ENCODE results near the gene CFLAR. TPM values are rescaled to one million over a fixed set of nuclear protein-coding genes. Genes with fewer than 3 reads are reported as not detected.
A peak's percentile ranks its signal among the peaks of the same experiment; 100 is the strongest.
"Not testable (repeated sequence)": the region's sequence is repeated elsewhere in the genome, so short reads cannot be mapped to it uniquely, and the experiment has no call there.

The CFLAR gene
- total RNA-seq, 2 experiments from 2014 or later: 90.4 to 95.0 TPM

DNA sequence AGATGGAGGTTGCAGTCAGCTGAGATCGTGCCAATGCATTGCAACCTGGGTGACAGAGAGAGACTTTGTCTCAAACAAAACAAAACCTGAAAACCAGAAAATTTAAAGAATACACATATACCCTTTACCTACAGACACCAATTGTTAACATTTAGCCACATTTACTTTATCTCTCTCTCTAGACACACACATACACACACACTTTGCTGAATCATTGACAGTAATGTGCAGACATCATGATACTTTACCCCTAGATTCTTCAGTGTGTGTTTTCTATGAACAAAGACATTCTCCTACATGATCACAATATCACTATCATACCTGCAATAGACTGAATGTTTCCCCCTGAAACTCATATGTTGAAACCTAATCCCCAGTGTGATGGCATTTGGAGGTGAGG is 10.2 kb upstream of the CFLAR start:
- no peak for DNase-seq

DNA sequence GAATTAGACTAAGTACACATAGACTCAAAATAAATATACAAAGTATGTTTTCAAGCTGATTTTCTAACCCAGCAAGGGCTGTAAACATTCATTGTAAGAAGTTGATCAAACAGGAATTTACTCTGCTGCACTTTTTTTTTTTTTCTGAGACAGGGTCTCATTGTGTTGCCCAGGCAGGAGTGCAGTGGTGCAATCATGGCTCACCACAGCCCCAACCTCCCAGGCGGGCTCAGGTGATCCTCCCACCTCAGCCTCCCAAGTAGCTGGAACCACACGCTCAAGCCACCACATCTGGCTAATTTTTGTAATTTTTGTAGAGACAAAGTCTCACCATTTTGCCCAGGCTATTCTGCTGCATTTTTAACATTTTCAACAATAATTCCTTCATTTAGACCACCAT is 8.3 kb upstream of the CFLAR start:
- Mint-ChIP-seq H3K9me3 (ENCODE audit: insufficient read depth) (no peaks in the 10 kb centered on the region), H3K4me1 (ENCODE audit: low read depth) (peaks cover 2% of the 10 kb centered on the region), H3K27me3 (ENCODE audit: low read depth) (peaks cover 5% of the 10 kb centered on the region), H3K36me3 (ENCODE audit: low read depth) (no peaks in the 10 kb centered on the region), H3K4me3 (no peak overlapping the region), H3K27ac (no peak overlapping the region)
- CTCF ChIA-PET: interaction anchor here (0.6 to 1.1 kb wide), 3 partner anchors 8 to 206 kb away, joined by 3 read pairs; partner anchors contain the start of gene CFLAR
- no peak for ATAC-seq
- no peak for DNase-seq
- POLR2A ChIA-PET: interaction anchor here (3.8 kb wide), 1 partner anchor 10 kb away, joined by 25 read pairs; the partner anchor contains the start of gene CFLAR

More for the DNA sequence above, 10.2 kb upstream of the CFLAR start:
- H3K36me3 Mint-ChIP-seq (ENCODE audit: low read depth): no peaks in the 10 kb centered on the region
- ChIA-PET POLR2A (interaction anchor here (1.0 kb wide), 1 partner anchor 9 kb away, joined by 3 read pairs; no protein-coding TSS in a partner anchor), CTCF (interaction anchor here (1.0 kb wide), 1 partner anchor 52 kb away, joined by 3 read pairs; no protein-coding TSS in a partner anchor)
- peaks cover 2% of the 10 kb centered on the region for H3K4me1 Mint-ChIP-seq (ENCODE audit: low read depth)
- H3K27ac Mint-ChIP-seq: no peak overlapping the region
- H3K4me3 Mint-ChIP-seq: no peak overlapping the region
- H3K9me3 Mint-ChIP-seq (ENCODE audit: insufficient read depth): no peaks in the 10 kb centered on the region
- peaks cover 5% of the 10 kb centered on the region for H3K27me3 Mint-ChIP-seq (ENCODE audit: low read depth)
- no peak for ATAC-seq

DNA sequence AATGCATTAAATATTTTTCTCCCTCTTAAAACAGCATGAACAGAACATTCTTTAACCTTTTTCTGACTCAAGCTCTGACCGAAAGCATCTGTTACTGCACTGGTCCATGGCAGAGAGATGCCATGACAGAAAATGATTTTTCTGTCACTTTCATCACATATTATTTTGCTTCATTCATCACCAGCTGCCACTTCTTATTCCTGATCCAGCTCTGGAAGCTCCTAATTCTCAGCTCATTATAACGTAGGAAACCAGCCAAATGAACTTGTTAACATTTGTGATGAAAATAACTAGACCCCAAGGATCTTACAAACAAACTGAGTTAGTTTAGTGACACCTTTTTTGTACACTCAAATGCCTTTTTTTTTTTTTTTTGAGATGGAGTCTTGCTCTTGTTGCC is 7.6 kb upstream of the CFLAR start:
- Mint-ChIP-seq H3K27ac (no peak overlapping the region), H3K36me3 (ENCODE audit: low read depth) (no peaks in the 10 kb centered on the region), H3K9me3 (ENCODE audit: insufficient read depth) (no peaks in the 10 kb centered on the region), H3K4me3 (no peak overlapping the region), H3K27me3 (ENCODE audit: low read depth) (peaks cover 5% of the 10 kb centered on the region), H3K4me1 (ENCODE audit: low read depth) (peaks cover 2% of the 10 kb centered on the region)
- ChIA-PET CTCF (interaction anchor here (0.8 kb wide), 1 partner anchor 49 kb away, joined by 3 read pairs; no protein-coding TSS in a partner anchor), POLR2A (interaction anchor here (0.7 to 3.8 kb wide), 2 partner anchors 9 to 365 kb away, joined by 5 to 25 read pairs; partner anchors contain the start of gene CFLAR)
- ATAC-seq: no peak
- DNase-seq: no peak

DNA sequence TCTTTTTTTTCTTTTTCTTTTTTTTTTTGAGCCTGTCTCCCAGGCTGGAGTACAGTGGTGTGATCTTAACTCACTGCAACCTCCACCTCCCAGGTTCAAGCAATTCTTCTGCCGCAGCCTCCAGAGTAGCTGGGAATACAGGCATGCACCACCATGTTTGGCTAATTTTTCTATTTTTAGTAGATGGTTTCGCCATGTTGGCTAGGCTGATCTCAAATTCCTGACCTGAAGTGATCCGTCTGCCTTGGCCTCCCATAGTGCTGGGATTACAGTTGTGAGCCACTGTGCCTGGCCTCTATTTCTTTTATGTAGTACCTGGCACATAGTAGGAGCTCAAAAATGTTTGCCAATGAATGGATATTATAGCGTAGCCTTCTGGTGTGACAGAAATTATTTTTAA is 6.8 kb upstream of the CFLAR start:
- POLR2A ChIA-PET: interaction anchor here (3.8 kb wide), 1 partner anchor 8 kb away, joined by 25 read pairs; the partner anchor contains the start of gene CFLAR
- H3K27ac Mint-ChIP-seq: no peak overlapping the region
- H3K9me3 Mint-ChIP-seq (ENCODE audit: insufficient read depth): no peaks in the 10 kb centered on the region
- H3K4me1 Mint-ChIP-seq (ENCODE audit: low read depth): peaks cover 4% of the 10 kb centered on the region
- ATAC-seq: no peak
- H3K36me3 Mint-ChIP-seq (ENCODE audit: low read depth): no peaks in the 10 kb centered on the region
- no peak overlapping the region for H3K4me3 Mint-ChIP-seq
- CTCF ChIA-PET: no interaction called here
- no peak for DNase-seq
- H3K27me3 Mint-ChIP-seq (ENCODE audit: low read depth): peaks cover 5% of the 10 kb centered on the region

DNA sequence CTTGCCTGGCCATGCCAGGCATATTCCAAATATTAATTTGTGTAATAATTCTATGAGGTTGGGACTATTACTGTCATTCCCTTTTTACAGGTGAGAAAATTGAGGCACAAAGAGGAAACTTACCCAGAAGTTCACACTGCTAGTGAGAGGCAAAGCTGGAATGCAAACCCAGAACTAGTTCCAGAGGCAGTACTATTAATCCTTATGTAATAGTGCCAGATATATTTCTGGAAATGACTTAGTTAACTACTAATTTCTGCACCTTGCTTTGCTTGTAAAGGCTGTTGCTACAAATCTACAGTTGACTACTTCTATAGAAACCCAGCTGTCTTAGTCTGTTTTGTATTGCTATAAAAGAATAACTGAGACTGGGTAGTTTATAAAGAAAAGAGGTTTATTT is 5.3 kb upstream of the CFLAR start:
- ATAC-seq: no peak

DNA sequence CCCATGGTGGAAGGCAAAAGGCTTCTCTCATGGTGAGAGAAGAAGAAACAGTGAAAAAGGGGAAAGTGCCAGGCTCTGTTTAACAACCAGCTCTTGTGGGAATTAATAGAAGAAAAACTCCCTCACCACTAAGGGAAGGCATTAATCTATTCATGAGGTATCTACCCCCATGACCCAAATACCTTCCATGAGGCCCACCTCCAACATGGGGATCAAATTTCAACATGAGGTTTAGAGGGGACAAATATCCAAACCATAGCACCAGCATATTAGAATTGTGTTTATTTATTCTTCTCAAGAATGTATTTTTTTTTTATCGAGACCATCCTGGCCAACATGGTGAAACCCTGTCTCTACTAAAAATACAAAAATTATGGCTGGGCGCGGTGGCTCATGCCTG is 4.9 kb upstream of the CFLAR start:
- Mint-ChIP-seq H3K36me3 (ENCODE audit: low read depth) (peaks cover 10% of the 10 kb centered on the region), H3K9me3 (ENCODE audit: insufficient read depth) (no peaks in the 10 kb centered on the region), H3K4me1 (ENCODE audit: low read depth) (peaks cover 20% of the 10 kb centered on the region), H3K4me3 (no peak overlapping the region), H3K27ac (no peak overlapping the region), H3K27me3 (ENCODE audit: low read depth) (peaks cover 5% of the 10 kb centered on the region)
- ChIA-PET POLR2A (interaction anchor here (0.7 kb wide), 1 partner anchor 246 kb away, joined by 3 read pairs; the partner anchor contains the start of gene CLK1), CTCF (no interaction called here)
- DNase-seq (no peak), ATAC-seq (no peak)

More for the DNA sequence above, 5.3 kb upstream of the CFLAR start:
- Mint-ChIP-seq H3K36me3 (ENCODE audit: low read depth) (peaks cover 8% of the 10 kb centered on the region), H3K4me1 (ENCODE audit: low read depth) (peaks cover 17% of the 10 kb centered on the region), H3K4me3 (no peak overlapping the region), H3K9me3 (ENCODE audit: insufficient read depth) (no peaks in the 10 kb centered on the region), H3K27ac (no peak overlapping the region), H3K27me3 (ENCODE audit: low read depth) (peaks cover 5% of the 10 kb centered on the region)
- no peak for DNase-seq
- ChIA-PET POLR2A (interaction anchor here (0.7 kb wide), 1 partner anchor 246 kb away, joined by 3 read pairs; the partner anchor contains the start of gene CLK1), CTCF (no interaction called here)

DNA sequence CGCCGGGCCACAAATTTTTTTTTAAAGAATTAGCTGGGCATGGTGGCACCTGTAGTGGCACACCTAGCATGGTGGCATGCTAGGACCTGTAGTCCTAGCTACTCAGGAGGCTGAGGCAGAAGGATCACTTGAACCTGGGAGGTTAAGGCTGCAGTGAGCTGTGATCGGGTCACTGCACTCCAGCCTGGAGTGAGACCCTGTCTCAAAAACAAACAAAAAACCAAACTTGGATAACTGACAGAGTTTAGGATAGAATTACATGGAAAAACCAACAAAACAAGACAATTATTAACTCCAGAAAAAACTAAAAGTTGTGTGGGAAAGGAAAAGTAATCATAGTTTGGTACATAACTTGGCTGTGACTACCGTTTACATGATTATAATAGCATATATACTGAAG is 1.6 kb upstream of the CFLAR start:
- H3K27me3 Mint-ChIP-seq (ENCODE audit: low read depth): no peaks in the 10 kb centered on the region
- H3K9me3 Mint-ChIP-seq (ENCODE audit: insufficient read depth): no peaks in the 10 kb centered on the region
- peak overlapping the region; percentile 77 for H3K27ac Mint-ChIP-seq
- H3K36me3 Mint-ChIP-seq (ENCODE audit: low read depth): peaks cover 22% of the 10 kb centered on the region
- H3K4me1 Mint-ChIP-seq (ENCODE audit: low read depth): peaks cover 30% of the 10 kb centered on the region
- ATAC-seq (no peak), DNase-seq (no peak)
- ChIA-PET CTCF (interaction anchor here (1.6 to 7.4 kb wide), 3 partner anchors 44 to 209 kb away, joined by 6 to 83 read pairs (median 14); no protein-coding TSS in a partner anchor), POLR2A (interaction anchor here (1.0 to 9.2 kb wide), 2 partner anchors 8 to 16 kb away, joined by 3 to 238 read pairs; no protein-coding TSS in a partner anchor)
- H3K4me3 Mint-ChIP-seq: peak overlapping the region; percentile 97

DNA sequence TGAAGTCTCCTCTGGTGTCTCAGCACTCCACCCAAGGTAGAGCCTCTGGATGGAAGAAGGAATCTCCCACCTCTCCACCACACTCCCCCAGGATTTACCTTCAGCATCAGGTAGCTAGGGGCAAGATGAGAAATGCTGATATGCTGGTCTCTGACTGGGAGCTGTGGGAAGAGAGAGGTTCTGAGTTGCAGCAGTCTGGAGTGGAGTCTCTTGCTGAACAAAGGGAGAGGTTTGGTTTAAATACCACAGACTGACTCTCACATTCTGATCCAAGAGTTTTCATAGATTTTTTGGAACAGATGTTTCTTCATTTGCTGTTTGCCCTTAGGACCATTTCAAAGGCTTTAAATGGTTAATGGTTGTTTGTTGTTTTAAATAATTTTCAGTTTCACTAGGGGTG is 1.1 kb upstream of the CFLAR start:
- CTCF ChIA-PET: interaction anchor here (0.5 to 7.4 kb wide), 7 partner anchors 43 to 210 kb away, joined by 3 to 83 read pairs (median 6); partner anchors contain the start of gene ORC2
- peak overlapping the region; percentile 77 for H3K27ac Mint-ChIP-seq
- no peaks in the 10 kb centered on the region for H3K27me3 Mint-ChIP-seq (ENCODE audit: low read depth)
- peak overlapping the region; percentile 97 for H3K4me3 Mint-ChIP-seq
- H3K9me3 Mint-ChIP-seq (ENCODE audit: insufficient read depth): no peaks in the 10 kb centered on the region
- peaks cover 30% of the 10 kb centered on the region for H3K4me1 Mint-ChIP-seq (ENCODE audit: low read depth)
- POLR2A ChIA-PET: interaction anchor here (1.0 to 9.2 kb wide), 4 partner anchors 9 to 68 kb away, joined by 3 to 238 read pairs (median 22); partner anchors contain the start of gene CASP10
- peaks cover 25% of the 10 kb centered on the region for H3K36me3 Mint-ChIP-seq (ENCODE audit: low read depth)
- DNase-seq: no peak
- no peak for ATAC-seq

DNA sequence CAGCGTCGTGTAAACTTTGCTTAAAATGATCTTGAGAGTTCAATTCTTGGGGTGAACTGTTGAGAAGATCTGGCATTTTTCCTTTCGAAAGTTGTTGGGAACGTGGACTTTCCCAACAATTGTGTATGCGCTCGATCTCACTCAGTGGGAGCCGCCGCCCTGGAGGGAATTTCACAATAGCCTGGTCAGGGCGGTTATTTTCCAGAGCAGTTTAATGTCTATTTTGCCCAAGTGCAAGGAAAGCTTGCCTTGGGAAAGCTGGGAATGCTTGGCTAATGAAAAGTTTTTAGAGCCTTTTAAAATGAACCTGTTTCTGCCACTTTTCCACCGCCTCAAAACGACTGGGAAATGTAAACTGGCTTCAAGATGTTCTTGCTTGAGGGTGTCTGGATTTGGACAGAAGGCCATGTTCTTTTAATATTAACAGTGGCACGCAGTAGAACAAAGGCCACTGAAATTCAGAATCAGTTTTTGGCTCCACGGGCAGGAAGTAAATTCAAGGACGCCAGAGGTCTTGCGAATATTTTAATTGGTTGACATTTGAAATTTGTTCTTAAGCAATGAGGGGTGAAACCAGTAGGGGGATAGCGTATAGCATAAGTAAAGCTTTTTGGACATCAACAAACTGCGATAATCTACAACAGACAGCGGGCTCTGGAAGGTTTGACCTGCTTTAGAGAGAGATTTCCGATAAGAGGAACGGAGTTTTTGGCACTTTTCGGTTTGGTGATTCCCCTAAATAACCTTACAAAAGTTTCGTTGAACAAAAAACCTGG is 1.2 kb downstream of the CFLAR start:
- ChIA-PET POLR2A (interaction anchor here (0.6 to 9.2 kb wide), 37 partner anchors 9 to 335 kb away, joined by 3 to 238 read pairs (median 5); partner anchors contain the start of genes CASP10, CASP8, CLK1 and HYCC2), CTCF (interaction anchor here (0.7 to 7.4 kb wide), 18 partner anchors 28 to 253 kb away, joined by 3 to 83 read pairs (median 6); partner anchors contain the start of genes CASP10, CASP8, CLK1 and NIF3L1)
- Mint-ChIP-seq H3K27me3 (ENCODE audit: low read depth) (no peaks in the 10 kb centered on the region), H3K27ac (peak overlapping the region; percentile 99), H3K36me3 (ENCODE audit: low read depth) (peaks cover 44% of the 10 kb centered on the region), H3K9me3 (ENCODE audit: insufficient read depth) (no peaks in the 10 kb centered on the region), H3K4me3 (peak overlapping the region; percentile 97), H3K4me1 (ENCODE audit: low read depth) (peaks cover 44% of the 10 kb centered on the region)
- ATAC-seq (peak; percentile 37), DNase-seq (peak; percentile 69)

DNA sequence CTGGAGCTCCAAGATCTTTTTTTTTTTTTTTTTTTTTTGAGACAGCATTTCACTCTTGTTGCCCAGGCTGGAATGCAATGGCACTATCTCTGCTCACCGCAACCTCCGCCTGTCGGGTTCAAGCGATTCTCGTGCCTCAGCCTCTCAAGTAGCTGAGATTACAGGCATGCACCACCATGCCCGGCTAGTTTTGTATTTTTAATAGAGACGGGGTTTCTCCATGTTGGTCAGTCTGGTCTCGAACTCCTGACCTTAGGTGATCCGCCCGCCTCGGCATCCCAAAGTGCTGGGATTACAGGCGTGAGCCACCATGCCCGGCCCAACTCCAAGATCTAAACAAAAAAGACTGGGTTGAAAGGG is 1.8 kb downstream of the CFLAR start:
- POLR2A ChIA-PET: interaction anchor here (0.6 to 9.2 kb wide), 31 partner anchors 10 to 256 kb away, joined by 3 to 238 read pairs (median 5); partner anchors contain the start of genes CASP10, CASP8, CLK1 and HYCC2
- Mint-ChIP-seq H3K36me3 (ENCODE audit: low read depth) (peaks cover 50% of the 10 kb centered on the region), H3K4me3 (peak overlapping the region; percentile 97)

DNA sequence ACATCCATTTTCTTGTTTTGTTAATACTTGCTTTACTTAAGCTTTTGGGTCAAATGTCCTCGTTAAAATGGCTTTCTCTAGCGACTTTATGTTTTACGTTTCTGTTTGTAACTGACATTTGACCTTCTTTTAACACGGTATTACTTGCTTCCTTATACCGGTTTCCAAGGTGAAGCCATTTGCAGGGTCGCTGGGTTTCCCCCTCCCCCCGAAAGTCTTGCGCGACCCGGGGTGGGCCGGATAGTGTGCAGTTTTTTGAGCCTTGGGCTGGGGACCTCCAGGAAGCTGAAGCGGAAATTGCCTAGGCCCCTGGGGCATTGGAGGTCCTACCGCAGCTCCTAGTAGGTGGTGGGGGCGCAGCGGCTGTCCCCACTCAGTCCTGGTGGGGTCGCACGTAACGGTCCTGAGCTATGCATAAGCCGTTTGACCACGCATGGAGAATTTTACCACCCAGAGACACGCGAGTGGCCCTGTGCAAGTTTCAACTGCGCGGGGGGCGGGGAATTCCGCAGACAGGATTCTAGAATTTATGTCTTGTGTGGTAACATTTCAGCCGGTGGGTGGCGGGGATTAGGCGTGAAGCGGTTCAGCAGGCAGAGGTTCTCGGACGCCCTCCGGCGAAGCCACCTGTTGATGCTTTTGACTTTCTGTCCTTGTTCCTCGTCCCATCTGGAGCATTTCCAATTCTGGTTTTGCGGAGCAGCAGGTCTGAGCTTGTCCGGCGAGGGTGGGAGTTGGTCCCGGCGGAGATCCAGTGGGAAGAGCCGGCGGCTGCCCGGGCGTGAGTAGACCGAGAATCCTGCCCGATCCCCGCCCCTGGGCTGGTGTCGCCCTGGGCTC is 2.4 kb downstream of the CFLAR start:
- ChIA-PET POLR2A (interaction anchor here (0.6 to 9.2 kb wide), 28 partner anchors 10 to 257 kb away, joined by 3 to 238 read pairs (median 6); partner anchors contain the start of genes CASP10, CASP8, CLK1 and HYCC2), CTCF (interaction anchor here (0.7 to 7.4 kb wide), 19 partner anchors 27 to 288 kb away, joined by 3 to 83 read pairs (median 5); partner anchors contain the start of genes CASP10, CLK1, NIF3L1 and ORC2)
- DNase-seq (peak; percentile 93), ATAC-seq (peak; percentile 45)
- peak overlapping the region; percentile 99 for H3K27ac Mint-ChIP-seq
- H3K4me3 Mint-ChIP-seq: peak overlapping the region; percentile 97
- H3K36me3 Mint-ChIP-seq (ENCODE audit: low read depth): peaks cover 56% of the 10 kb centered on the region
- H3K4me1 Mint-ChIP-seq (ENCODE audit: low read depth): peaks cover 56% of the 10 kb centered on the region
- H3K27me3 Mint-ChIP-seq (ENCODE audit: low read depth): no peaks in the 10 kb centered on the region
- no peaks in the 10 kb centered on the region for H3K9me3 Mint-ChIP-seq (ENCODE audit: insufficient read depth)

More for the DNA sequence above, 1.8 kb downstream of the CFLAR start:
- H3K9me3 Mint-ChIP-seq (ENCODE audit: insufficient read depth); H3K27me3 Mint-ChIP-seq (ENCODE audit: low read depth); DNase-seq; ATAC-seq: not testable (repeated sequence)
- CTCF ChIA-PET: interaction anchor here (0.7 to 7.4 kb wide), 19 partner anchors 27 to 288 kb away, joined by 3 to 83 read pairs (median 5); partner anchors contain the start of genes CASP10, CLK1, NIF3L1 and ORC2
- peak overlapping the region; percentile 99 for H3K27ac Mint-ChIP-seq
- peaks cover 50% of the 10 kb centered on the region for H3K4me1 Mint-ChIP-seq (ENCODE audit: low read depth)
